ENCODE data around the gene MMP15.
"Not testable (repeated sequence)": the region's sequence is repeated elsewhere in the genome, so short reads cannot be mapped to it uniquely, and the experiment has no call there.

MMP15 gene

DNA sequence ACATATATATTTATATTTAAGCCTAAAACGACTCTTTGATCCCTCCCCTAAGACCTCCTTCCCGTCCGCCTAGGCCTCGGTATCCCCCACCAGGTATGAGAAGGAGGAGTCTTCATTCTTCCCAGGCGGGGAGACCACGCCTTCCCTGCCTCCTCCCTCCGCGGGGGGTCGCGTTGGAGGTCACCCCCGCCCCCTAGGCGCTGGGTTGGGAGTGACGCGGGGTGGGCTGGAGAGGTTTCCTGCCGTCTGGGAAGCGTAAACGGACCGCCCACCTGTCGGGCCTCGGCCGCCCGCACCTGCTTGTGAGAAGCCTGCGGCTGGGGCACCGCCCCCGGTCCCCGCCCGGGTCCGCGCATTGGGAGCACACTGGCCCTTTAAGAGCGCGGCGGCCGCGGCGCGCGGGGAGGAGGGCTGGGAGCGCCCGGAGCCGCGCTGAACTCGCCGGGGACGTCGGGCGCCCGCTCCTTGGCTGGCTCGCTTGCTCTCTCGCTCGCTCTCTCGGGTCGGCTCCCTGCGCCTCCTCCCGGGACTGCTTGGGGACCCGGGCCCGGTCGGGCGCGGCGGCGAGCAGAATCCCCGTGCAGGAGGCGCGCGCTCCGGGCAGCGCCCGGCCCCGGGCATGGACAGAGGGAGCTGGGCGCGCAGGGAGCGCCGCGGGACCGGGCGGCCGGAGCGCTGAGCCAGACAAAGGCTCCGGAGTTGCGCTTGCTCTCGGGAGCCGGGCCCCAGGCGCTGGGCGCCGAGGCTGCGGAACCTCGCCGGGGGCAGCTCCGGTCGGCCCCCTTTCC lies at the start of gene MMP15:
Gene MMP15, plus strand, starts transcription at position 404 of the 788 bp plus-strand sequence. CDS start 597 bp downstream, outside the sequence.
- peak within 1 kb of the TSS; percentile 73 for H2AFZ ChIP-seq
- peak within 1 kb of the TSS; percentile 84 for H3K4me3 ChIP-seq (ENCODE audit: low read depth, low read length)
- no peaks in the 10 kb centered on the region for H3K36me3 ChIP-seq (ENCODE audit: control insufficient read depth, insufficient read depth, low read length)
- H3K27ac ChIP-seq, result peak within 1 kb of the TSS; percentile 82
- H3K4me1 ChIP-seq, result peaks cover 19% of the 10 kb centered on the region
- H3K9me3 ChIP-seq (ENCODE audit: control insufficient read depth, low read length), result no peaks in the 10 kb centered on the region
- H3K27me3 ChIP-seq (ENCODE audit: control insufficient read depth, insufficient read depth, low read length), result no peaks in the 10 kb centered on the region
- TF ChIP-seq CTCF (IDR thresholded peaks at IDR 0.05), result no peak
- peak within 1 kb of the TSS; percentile 86 for H3K4me2 ChIP-seq (ENCODE audit: low read length)
- peak within 1 kb of the TSS; percentile 53 for H3K9ac ChIP-seq
- peaks cover 11% of the 10 kb centered on the region for H3K79me2 ChIP-seq

GRCh38 chr16:57976331-57976796 lies 49.2 kb upstream of the MMP15 start:
- Histone ChIP-seq H3K9me3 (ENCODE audit: control insufficient read depth, low read length) (no peaks in the 10 kb centered on the region), H3K79me2 (no peaks in the 10 kb centered on the region), H3K36me3 (ENCODE audit: control insufficient read depth, insufficient read depth, low read length) (no peaks in the 10 kb centered on the region), H3K9ac (no peak overlapping the region), H3K27me3 (ENCODE audit: control insufficient read depth, insufficient read depth, low read length) (no peaks in the 10 kb centered on the region), H3K27ac (no peak overlapping the region), H3K4me2 (ENCODE audit: low read length) (no peak overlapping the region), H3K4me3 (ENCODE audit: low read depth, low read length) (no peak overlapping the region), H3K4me1 (no peaks in the 10 kb centered on the region), H2AFZ (no peak overlapping the region)
- TF ChIP-seq CTCF (IDR thresholded peaks at IDR 0.05), result no peak

DNA sequence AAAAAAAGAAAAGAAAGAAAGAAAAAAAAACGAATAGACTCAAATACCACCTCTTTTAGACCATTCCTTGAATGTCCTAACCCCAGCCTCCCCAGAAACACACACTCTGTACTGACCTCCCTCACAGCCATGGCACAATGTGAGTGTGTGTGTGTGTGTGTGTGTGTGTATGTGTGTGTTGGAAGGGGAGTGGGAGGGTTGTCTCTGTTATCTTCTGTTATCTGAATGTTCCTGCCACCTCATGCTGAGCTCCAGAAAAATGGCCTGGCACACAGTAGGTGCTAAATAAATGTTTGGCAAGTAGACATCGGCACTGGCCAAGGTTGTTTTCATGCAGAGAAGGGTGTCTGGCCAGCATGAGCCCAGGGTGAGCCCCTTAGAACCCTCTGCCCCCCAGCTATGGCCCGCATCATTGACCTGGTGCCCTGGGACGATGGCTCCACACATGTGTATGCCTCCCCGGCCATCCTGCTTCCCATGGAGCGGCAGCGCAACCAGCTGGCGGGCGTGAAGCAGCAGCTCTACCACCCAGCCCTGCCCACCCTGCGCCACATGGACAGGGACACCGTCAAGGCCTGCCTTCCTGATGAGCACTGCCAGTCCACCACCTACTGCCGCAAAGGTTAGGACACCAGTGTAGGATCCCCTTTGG lies 48.0 kb upstream of the MMP15 start:
- Histone ChIP-seq H3K4me1 (peaks cover 5% of the 10 kb centered on the region), H3K27ac (no peak overlapping the region), H3K36me3 (ENCODE audit: control insufficient read depth, insufficient read depth, low read length) (no peaks in the 10 kb centered on the region), H3K9ac (no peak overlapping the region), H3K9me3 (ENCODE audit: control insufficient read depth, low read length) (no peaks in the 10 kb centered on the region), H3K79me2 (no peaks in the 10 kb centered on the region), H2AFZ (no peak overlapping the region), H3K27me3 (ENCODE audit: control insufficient read depth, insufficient read depth, low read length) (no peaks in the 10 kb centered on the region), H3K4me2 (ENCODE audit: low read length) (no peak overlapping the region), H3K4me3 (ENCODE audit: low read depth, low read length) (no peak overlapping the region)
- no peak for TF ChIP-seq CTCF (IDR thresholded peaks at IDR 0.05)

DNA sequence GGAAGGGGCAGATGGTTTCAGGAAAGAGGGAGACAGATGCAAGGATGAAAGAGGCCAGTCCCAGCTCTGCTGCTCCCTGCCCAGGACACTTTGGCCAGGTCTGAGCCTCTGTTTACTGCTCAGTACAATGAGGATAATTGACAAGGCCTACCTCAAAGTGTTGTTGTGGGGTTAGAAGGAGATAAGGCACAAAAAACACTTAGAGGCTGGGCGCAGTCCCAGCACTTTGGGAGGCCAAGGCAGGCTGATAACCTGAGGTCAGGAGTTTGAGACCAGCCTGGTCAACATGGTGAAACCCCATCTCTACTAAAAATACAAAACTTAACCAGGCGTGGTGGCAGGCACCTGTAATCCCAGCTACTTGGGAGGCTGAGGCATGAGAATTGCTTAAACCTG lies 47.5 kb upstream of the MMP15 start:
- not testable (repeated sequence) for H3K9ac ChIP-seq; H3K9me3 ChIP-seq (ENCODE audit: control insufficient read depth, low read length); H2AFZ ChIP-seq; H3K27ac ChIP-seq; H3K79me2 ChIP-seq; H3K27me3 ChIP-seq (ENCODE audit: control insufficient read depth, insufficient read depth, low read length); H3K4me1 ChIP-seq; H3K4me2 ChIP-seq (ENCODE audit: low read length); H3K4me3 ChIP-seq (ENCODE audit: low read depth, low read length); H3K36me3 ChIP-seq (ENCODE audit: control insufficient read depth, insufficient read depth, low read length)

DNA sequence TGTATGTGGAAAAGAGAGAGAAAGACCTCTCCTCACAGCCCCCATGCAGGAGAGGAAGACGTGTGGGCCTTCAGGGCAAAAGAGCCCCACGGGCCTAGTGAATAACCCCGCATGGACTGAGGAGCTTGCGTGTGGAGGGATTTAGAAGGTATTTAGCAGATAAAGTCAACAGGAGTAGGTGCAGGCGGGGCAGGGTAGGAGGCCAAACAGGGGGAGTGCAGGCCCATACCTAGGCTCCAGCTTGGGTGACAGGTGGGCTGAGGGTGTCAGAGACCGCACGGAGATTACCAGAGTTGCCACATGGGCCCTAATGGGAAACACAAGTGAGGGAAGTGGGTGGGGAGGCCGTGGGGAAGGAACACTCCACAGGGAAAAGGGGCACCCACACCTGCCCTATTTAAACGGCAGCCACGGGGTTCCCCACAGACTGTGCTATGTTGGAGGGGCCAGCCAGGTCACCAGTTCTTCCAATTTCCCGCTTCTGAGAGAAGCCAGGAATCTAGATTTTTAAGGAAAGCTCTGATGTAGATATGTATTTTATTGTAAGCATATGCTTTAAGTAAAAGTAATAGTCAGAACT lies 46.5 kb upstream of the MMP15 start:
- Histone ChIP-seq H3K79me2 (no peaks in the 10 kb centered on the region), H3K9me3 (ENCODE audit: control insufficient read depth, low read length) (no peaks in the 10 kb centered on the region), H3K4me2 (ENCODE audit: low read length) (no peak overlapping the region), H2AFZ (no peak overlapping the region), H3K27ac (no peak overlapping the region), H3K4me3 (ENCODE audit: low read depth, low read length) (no peak overlapping the region), H3K4me1 (peaks cover 6% of the 10 kb centered on the region), H3K27me3 (ENCODE audit: control insufficient read depth, insufficient read depth, low read length) (no peaks in the 10 kb centered on the region), H3K36me3 (ENCODE audit: control insufficient read depth, insufficient read depth, low read length) (no peaks in the 10 kb centered on the region), H3K9ac (no peak overlapping the region)
- no peak for TF ChIP-seq CTCF (IDR thresholded peaks at IDR 0.05)

All from parathyroid adenoma (tissue), 2 donors.